H9 (cell line): ENCODE results near the gene KRTAP12-1. TPM values are rescaled to one million over a fixed set of nuclear protein-coding genes. Genes with fewer than 3 reads are reported as not detected.

Experiments
- DNase-seq: peaks from one replicate; pipeline ENCODE4 v3.0.0-alpha.2; 2017
- H2AFZ ChIP-seq: one replicate; pipeline ENCODE4 v1.6.1; 2013; ENCODE audit warnings: mild to moderate bottlenecking, low read length, control low read depth, moderate library complexity
- H2AK5ac ChIP-seq: 2 replicates; pipeline ENCODE4 v1.6.1; 2013; ENCODE audit warnings: low read length, control low read depth, mixed read lengths; ENCODE audit not compliant: insufficient read length
- H2BK120ac ChIP-seq: one replicate; pipeline ENCODE4 v1.6.1; 2013; ENCODE audit warnings: low read depth, mild to moderate bottlenecking, low read length, control low read depth, inconsistent platforms; ENCODE audit not compliant: poor library complexity, severe bottlenecking
- H2BK12ac ChIP-seq: 2 replicates; pipeline ENCODE4 v1.6.1; 2013; ENCODE audit warnings: low read length, control low read depth, mixed read lengths, low read depth; ENCODE audit not compliant: insufficient read length
- H2BK15ac ChIP-seq: 2 replicates; pipeline ENCODE4 v1.6.1; 2013; ENCODE audit warnings: low read depth, low read length, control low read depth
- H2BK20ac ChIP-seq: one replicate; pipeline ENCODE4 v1.6.1; 2013; ENCODE audit warnings: low read depth, mild to moderate bottlenecking, low read length, control low read depth, inconsistent platforms; ENCODE audit not compliant: poor library complexity, severe bottlenecking
- H2BK5ac ChIP-seq: 2 replicates; pipeline ENCODE4 v1.6.1; 2013; ENCODE audit warnings: low read length, control low read depth, mixed read lengths; ENCODE audit not compliant: insufficient read length
- H3K14ac ChIP-seq: 2 replicates; pipeline ENCODE4 v1.6.1; 2013; ENCODE audit warnings: low read length, control low read depth; ENCODE audit not compliant: insufficient read depth
- H3K18ac ChIP-seq: 2 replicates; pipeline ENCODE4 v1.6.1; 2013; ENCODE audit warnings: low read depth, mild to moderate bottlenecking, mixed read lengths, low read length, control low read depth; ENCODE audit not compliant: insufficient read length
- H3K23ac ChIP-seq: 2 replicates; pipeline ENCODE4 v1.6.1; 2013; ENCODE audit warnings: low read length, control low read depth, mixed read lengths, low read depth; ENCODE audit not compliant: insufficient read length
- H3K23me2 ChIP-seq: 2 replicates; pipeline ENCODE4 v1.6.1; 2013; ENCODE audit warnings: low read depth, mild to moderate bottlenecking, mixed read lengths, low read length, control low read depth; ENCODE audit not compliant: insufficient read length, poor library complexity, severe bottlenecking
- H3K27ac ChIP-seq: 2 replicates; pipeline ENCODE4 v1.5.1; 2013; ENCODE audit warnings: low read length, control low read depth, mixed read lengths, low read depth; ENCODE audit not compliant: insufficient read length
- H3K27me3 ChIP-seq: 2 replicates; pipeline ENCODE4 v1.6.1; 2013; ENCODE audit warnings: low read length, control low read depth, inconsistent platforms; ENCODE audit not compliant: insufficient read depth
- H3K4ac ChIP-seq: 2 replicates; pipeline ENCODE4 v1.6.1; 2013; ENCODE audit warnings: low read depth, mild to moderate bottlenecking, control low read depth, inconsistent platforms, low read length, moderate library complexity
- H3K4me1 ChIP-seq: 2 replicates; pipeline ENCODE4 v1.6.1; 2013; ENCODE audit warnings: low read length, control low read depth, inconsistent platforms; ENCODE audit not compliant: insufficient read depth
- H3K4me2 ChIP-seq: 2 replicates; pipeline ENCODE4 v1.6.1; 2013; ENCODE audit warnings: low read length, control low read depth, mixed read lengths; ENCODE audit not compliant: insufficient read length, insufficient read depth
- H3K56ac ChIP-seq: 2 replicates; pipeline ENCODE4 v1.6.1; 2013; ENCODE audit warnings: low read depth, mild to moderate bottlenecking, mixed read lengths, low read length, control low read depth; ENCODE audit not compliant: insufficient read length
- H3K79me1 ChIP-seq: 2 replicates; pipeline ENCODE4 v1.6.1; 2013; ENCODE audit warnings: low read depth, mild to moderate bottlenecking, moderate library complexity, low read length, control low read depth, inconsistent platforms; ENCODE audit not compliant: insufficient read depth, poor library complexity, severe bottlenecking
- H3K79me2 ChIP-seq: 2 replicates; pipeline ENCODE4 v1.6.1; 2013; ENCODE audit warnings: low read length, control low read depth, inconsistent platforms; ENCODE audit not compliant: insufficient read depth
- H3K9ac ChIP-seq: 2 replicates; pipeline ENCODE4 v1.6.1; 2013; ENCODE audit warnings: low read length, control low read depth, mixed read lengths; ENCODE audit not compliant: insufficient read length; ENCODE audit errors: extremely low read depth
- H3K9me3 ChIP-seq: one replicate; pipeline ENCODE4 v1.6.1; 2013; ENCODE audit warnings: low read depth, low read length, inconsistent platforms; ENCODE audit not compliant: control insufficient read depth
- H3T11ph ChIP-seq: one replicate; pipeline ENCODE4 v1.6.1; 2013; ENCODE audit warnings: mild to moderate bottlenecking, low read length, control low read depth, inconsistent platforms
- H4K20me1 ChIP-seq: one replicate; pipeline ENCODE4 v1.6.1; 2013; ENCODE audit not compliant: control insufficient read depth, insufficient read length, insufficient read depth
- H4K5ac ChIP-seq: 2 replicates; pipeline ENCODE4 v1.6.1; 2013; ENCODE audit warnings: low read depth, mild to moderate bottlenecking, mixed read lengths, low read length, control low read depth; ENCODE audit not compliant: insufficient read length
- H4K8ac ChIP-seq: replicated peaks from 2 replicates; pipeline ENCODE4 v1.6.1; 2013; ENCODE audit warnings: low read length, control low read depth, mixed read lengths, low read depth; ENCODE audit not compliant: insufficient read length
- H4K91ac ChIP-seq: 2 replicates; pipeline ENCODE4 v1.6.1; 2013; ENCODE audit warnings: low read depth, mild to moderate bottlenecking, moderate library complexity, mixed read lengths, low read length, control low read depth; ENCODE audit not compliant: insufficient read length
- H3K27ac Mint-ChIP-seq, 3 experiments: 2 replicates in 2 of 3; 3 replicates in 1 of 3; pipeline ENCODE4 v1.8.0; 2020 to 2021; ENCODE audit warnings: mixed read lengths in 3 of 3, mild to moderate bottlenecking in 1 of 3, moderate library complexity in 1 of 3
- H3K27me3 Mint-ChIP-seq: 2 replicates; pipeline ENCODE4 v1.8.0; 2021; ENCODE audit warnings: low read depth, mild to moderate bottlenecking, moderate library complexity, mixed read lengths
- H3K36me3 Mint-ChIP-seq, 3 experiments: 2 replicates in 2 of 3; 3 replicates in 1 of 3; pipeline ENCODE4 v1.8.0; 2020 to 2021; ENCODE audit warnings: low read depth in 3 of 3, mixed read lengths in 3 of 3; ENCODE audit not compliant: insufficient read depth in 1 of 3
- H3K4me1 Mint-ChIP-seq, 2 experiments: 2 replicates each; pipeline ENCODE4 v1.8.0; 2020; ENCODE audit warnings: mixed read lengths in 2 of 2
- H3K4me3 Mint-ChIP-seq, 2 experiments: 2 replicates in 1 of 2; 3 replicates in 1 of 2; pipeline ENCODE4 v1.8.0; 2020 to 2021; ENCODE audit warnings: mild to moderate bottlenecking in 2 of 2, mixed read lengths in 2 of 2, moderate library complexity in 1 of 2
- H3K9me3 Mint-ChIP-seq, 2 experiments: 2 replicates in 1 of 2; 3 replicates in 1 of 2; pipeline ENCODE4 v1.8.0; 2020; ENCODE audit warnings: mild to moderate bottlenecking in 2 of 2, mixed read lengths in 2 of 2, moderate library complexity in 1 of 2
- CTCF ChIP-seq: fragments of 200-600 bp; sonication (generic); conservative IDR thresholded peaks from 3 replicates; pipeline ENCODE4 v1.8.0; 2021; ENCODE audit warnings: antibody characterized with exemption, mild to moderate bottlenecking
- WGBS: extraction: QIAGEN DNeasy Blood & Tissue Kit; methylation state at CpG from one replicate; pipeline ENCODE4 v1.1.7; 2013; ENCODE audit warnings: missing lambda C conversion rate, low lambda C conversion rate, mixed read lengths; ENCODE audit not compliant: insufficient read length; ENCODE audit errors: extremely low coverage; 5-methylcytosine and 5-hydroxymethylcytosine counted together
- total RNA-seq: library from RNA; stranded (reverse); gene quantifications from 2 replicates; pipeline ENCODE4 v1.2.1, GENCODE V29; 2021

The KRTAP12-1 gene
- total RNA-seq, 1 experiment from 2014 or later = not detected

GRCh38 chr21:44692798-44693512 lies 11.0 kb upstream of the KRTAP12-1 start:
- no peak overlapping the region for H3K4ac ChIP-seq
- H2BK120ac ChIP-seq = no peak overlapping the region
- H3K79me1 ChIP-seq = no peaks in the 10 kb centered on the region
- H3K14ac ChIP-seq = no peak overlapping the region
- Mint-ChIP-seq H3K27me3 (peaks cover 2% of the 10 kb centered on the region), H3K9me3 (peaks cover 17 to 18% of the 10 kb centered on the region in 2 experiments), H3K36me3 (peaks cover 7 to 19% (median 7%) of the 10 kb centered on the region in 3 experiments; a peak in 6 of 7 replicates), H3K4me1 (peaks cover 37 to 38% of the 10 kb centered on the region in 2 experiments), H3K27ac (no peak overlapping the region), H3K4me3 (no peak overlapping the region)
- no peak overlapping the region for H4K5ac ChIP-seq
- no peaks in the 10 kb centered on the region for H3K23me2 ChIP-seq
- H3K9ac ChIP-seq = no peak overlapping the region
- H2BK12ac ChIP-seq = no peak overlapping the region
- no peaks in the 10 kb centered on the region for H4K20me1 ChIP-seq
- H3K4me2 ChIP-seq = no peak overlapping the region
- no peak overlapping the region for H4K8ac ChIP-seq
- no peak overlapping the region for H3K27ac ChIP-seq
- H3K79me2 ChIP-seq = no peaks in the 10 kb centered on the region
- no peak overlapping the region for H4K91ac ChIP-seq
- H2AFZ ChIP-seq = no peak overlapping the region
- H3T11ph ChIP-seq = no peak overlapping the region
- no peak overlapping the region for H2AK5ac ChIP-seq
- DNase-seq = no peak
- no peak for TF ChIP-seq CTCF
- peaks cover 4% of the 10 kb centered on the region; the same call in 1 of the 2 replicates for H3K4me1 ChIP-seq
- no peak overlapping the region for H2BK15ac ChIP-seq
- no peak overlapping the region for H3K56ac ChIP-seq
- H3K18ac ChIP-seq = no peak overlapping the region
- H3K23ac ChIP-seq = no peak overlapping the region
- H3K9me3 ChIP-seq = no peaks in the 10 kb centered on the region
- WGBS = no CpG with 5 or more reads among the region's 2 CpGs
- H2BK5ac ChIP-seq = no peak overlapping the region
- no peak overlapping the region for H2BK20ac ChIP-seq
- H3K27me3 ChIP-seq = no peaks in the 10 kb centered on the region; the same call in 1 of the 2 replicates
